Osteoblast (primary cell): ENCODE measurements around the gene MDM2. TPM values are rescaled to one million over a fixed set of nuclear protein-coding genes. Genes with fewer than 3 reads are reported as not detected.

ENCODE experiments used
- DNase-seq: peaks from one replicate; pipeline ENCODE4 v3.0.0; 2011; ENCODE audit warnings: low spot score, mixed read lengths; ENCODE audit not compliant: insufficient read length; ENCODE audit errors: missing footprints
- H2AFZ ChIP-seq: 2 replicates; pipeline ENCODE4 v1.6.0; 2011; ENCODE audit warnings: mild to moderate bottlenecking, low read length
- H3K27ac ChIP-seq: 2 replicates; pipeline ENCODE4 v1.5.1; 2011; ENCODE audit warnings: mild to moderate bottlenecking, low read depth, low read length, moderate library complexity
- H3K27me3 ChIP-seq: 2 replicates; pipeline ENCODE4 v1.6.0; 2012; ENCODE audit warnings: mild to moderate bottlenecking, control low read depth, inconsistent platforms, low read length, moderate library complexity; ENCODE audit not compliant: insufficient read depth
- H3K36me3 ChIP-seq: 2 replicates; pipeline ENCODE4 v1.5.1; 2011; ENCODE audit warnings: mild to moderate bottlenecking, low read length, control low read depth, moderate library complexity; ENCODE audit not compliant: insufficient read depth
- H3K4me1 ChIP-seq: 2 replicates; pipeline ENCODE4 v1.5.1; 2011; ENCODE audit warnings: mild to moderate bottlenecking, low read length, control low read depth, moderate library complexity; ENCODE audit not compliant: insufficient read depth
- H3K4me2 ChIP-seq: 2 replicates; pipeline ENCODE4 v1.6.0; 2011; ENCODE audit warnings: mild to moderate bottlenecking, low read length; ENCODE audit not compliant: insufficient read depth
- H3K4me3 ChIP-seq: fragments of 200-600 bp; sonication (generic); 3 replicates; pipeline ENCODE4 v1.5.1; 2012; ENCODE audit warnings: mild to moderate bottlenecking, low read length, inconsistent platforms; ENCODE audit not compliant: insufficient read depth
- H3K79me2 ChIP-seq: 2 replicates; pipeline ENCODE4 v1.6.0; 2012; ENCODE audit warnings: mild to moderate bottlenecking, low read length, control low read depth, inconsistent platforms; ENCODE audit not compliant: insufficient read depth
- H3K9me3 ChIP-seq: 2 replicates; pipeline ENCODE4 v1.5.1; 2011; ENCODE audit warnings: low read depth, low read length, control low read depth
- H4K20me1 ChIP-seq: 2 replicates; pipeline ENCODE4 v1.6.0; 2012; ENCODE audit warnings: mild to moderate bottlenecking, low read length, control low read depth; ENCODE audit not compliant: insufficient read depth
- CTCF ChIP-seq: IDR thresholded peaks from 2 replicates; pipeline ENCODE4 v1.5.1; 2011; ENCODE audit warnings: mild to moderate bottlenecking, low read depth, low read length, moderate library complexity; ENCODE audit errors: extremely low read depth
- total RNA-seq: library from RNA; depleted of rRNA; stranded (reverse); fragments of >200 nt; gene quantifications from 2 replicates; pipeline ENCODE4 v1.2.3, GENCODE V29; 2012

Gene MDM2
- total RNA-seq, 1 donor: 225 TPM

DNA sequence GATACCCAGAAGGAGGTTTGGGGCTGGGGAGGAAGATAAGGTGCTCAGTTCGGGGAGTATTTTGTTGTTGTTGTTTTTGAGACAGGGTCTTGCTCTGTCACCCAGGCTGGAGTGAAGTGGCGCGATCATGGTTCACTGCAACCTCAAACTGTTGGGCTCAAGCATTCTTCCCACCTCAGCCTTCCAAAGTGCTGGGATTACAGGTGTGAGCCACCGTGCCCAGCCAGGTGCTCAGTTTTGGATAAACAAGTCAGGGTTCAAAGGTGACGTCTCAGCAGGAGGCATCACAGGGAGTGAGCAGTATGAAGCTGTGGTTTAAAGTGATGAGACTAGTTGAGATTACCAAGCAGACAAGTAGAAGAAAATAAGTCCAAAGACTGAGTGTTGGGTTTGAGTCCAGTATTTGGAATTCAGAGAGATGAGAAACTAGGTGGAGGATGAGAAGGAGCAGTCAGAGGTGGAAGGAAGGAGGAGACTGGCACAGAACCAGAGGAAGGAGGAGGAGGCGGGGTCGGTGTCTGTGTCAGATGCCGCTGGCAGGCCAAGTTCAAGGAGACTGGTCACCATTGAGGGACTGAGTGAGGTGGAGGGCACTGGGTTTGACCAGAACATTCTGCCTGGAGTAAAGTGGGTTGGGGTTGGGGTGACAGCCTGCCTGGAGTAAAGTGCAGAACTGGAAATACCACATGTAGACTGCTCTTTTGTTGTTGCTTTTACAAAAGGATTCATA is 45.9 kb upstream of the MDM2 start:
- no peak for DNase-seq
- peaks cover 14% of the 10 kb centered on the region for H3K36me3 ChIP-seq
- H3K27me3 ChIP-seq: no peaks in the 10 kb centered on the region
- H3K4me1 ChIP-seq: no peaks in the 10 kb centered on the region
- H3K4me2 ChIP-seq: no peak overlapping the region
- no peak overlapping the region for H3K27ac ChIP-seq
- no peaks in the 10 kb centered on the region for H3K9me3 ChIP-seq
- TF ChIP-seq CTCF: no peak
- H4K20me1 ChIP-seq: no peaks in the 10 kb centered on the region
- H3K4me3 ChIP-seq: no peak overlapping the region
- H3K79me2 ChIP-seq: no peaks in the 10 kb centered on the region
- H2AFZ ChIP-seq: no peak overlapping the region

- TF ChIP-seq CTCF: no peak
- H3K79me2 ChIP-seq: no peaks in the 10 kb centered on the region
- H3K4me2 ChIP-seq: no peak overlapping the region
- H3K4me3 ChIP-seq: no peak overlapping the region
- H2AFZ ChIP-seq: no peak overlapping the region
- no peaks in the 10 kb centered on the region for H3K4me1 ChIP-seq
- no peaks in the 10 kb centered on the region for H3K9me3 ChIP-seq
- H4K20me1 ChIP-seq: no peaks in the 10 kb centered on the region
- H3K27me3 ChIP-seq: no peaks in the 10 kb centered on the region
- H3K27ac ChIP-seq: no peak overlapping the region
- no peak for DNase-seq
- H3K36me3 ChIP-seq: peaks cover 13% of the 10 kb centered on the region
Observed at GRCh38 chr12:68762691-68763090, 45.3 kb upstream of the MDM2 start.

- Histone ChIP-seq H3K27me3 (no peaks in the 10 kb centered on the region), H3K79me2 (no peaks in the 10 kb centered on the region), H3K36me3 (peaks cover 8% of the 10 kb centered on the region), H3K27ac (no peak overlapping the region), H3K9me3 (no peaks in the 10 kb centered on the region), H2AFZ (no peak overlapping the region), H4K20me1 (no peaks in the 10 kb centered on the region), H3K4me1 (no peaks in the 10 kb centered on the region), H3K4me3 (no peak overlapping the region), H3K4me2 (no peak overlapping the region)
- DNase-seq: no peak
- TF ChIP-seq CTCF: no peak
Observed at GRCh38 chr12:68765696-68766095, 42.3 kb upstream of the MDM2 start.

GRCh38 chr12:68766646-68767045 is 41.3 kb upstream of the MDM2 start:
- no peaks in the 10 kb centered on the region for H3K27me3 ChIP-seq
- no peak for TF ChIP-seq CTCF
- peaks cover 8% of the 10 kb centered on the region for H3K36me3 ChIP-seq
- H3K4me1 ChIP-seq: no peaks in the 10 kb centered on the region
- no peaks in the 10 kb centered on the region for H4K20me1 ChIP-seq
- no peak overlapping the region for H3K4me2 ChIP-seq
- H2AFZ ChIP-seq: no peak overlapping the region
- H3K27ac ChIP-seq: no peak overlapping the region
- no peak for DNase-seq
- no peak overlapping the region for H3K4me3 ChIP-seq
- no peaks in the 10 kb centered on the region for H3K79me2 ChIP-seq
- H3K9me3 ChIP-seq: no peaks in the 10 kb centered on the region
